Measurements from ENCODE around the gene CACNA1S.

DNA sequence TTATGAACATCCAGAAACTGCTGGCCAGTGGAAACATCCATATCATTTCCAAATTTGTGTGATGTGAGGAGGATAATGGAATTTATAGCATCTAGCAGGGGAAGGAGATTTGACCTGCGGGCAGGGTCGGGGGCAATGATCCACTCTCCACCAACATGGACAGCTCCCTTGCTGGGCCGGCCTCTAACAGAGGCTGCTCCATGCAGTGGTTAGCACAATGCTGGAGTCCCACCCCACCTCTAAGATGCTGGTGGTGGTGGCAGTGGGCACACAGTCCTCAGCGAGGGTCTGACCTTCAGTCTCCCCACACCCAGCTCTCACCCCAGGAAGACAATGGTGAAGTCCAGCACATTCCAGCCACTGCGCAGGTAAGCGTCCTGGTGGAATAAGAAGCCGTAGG lies 18.7 kb downstream of the CACNA1S start:
- TF ChIP-seq, protein P1, sequence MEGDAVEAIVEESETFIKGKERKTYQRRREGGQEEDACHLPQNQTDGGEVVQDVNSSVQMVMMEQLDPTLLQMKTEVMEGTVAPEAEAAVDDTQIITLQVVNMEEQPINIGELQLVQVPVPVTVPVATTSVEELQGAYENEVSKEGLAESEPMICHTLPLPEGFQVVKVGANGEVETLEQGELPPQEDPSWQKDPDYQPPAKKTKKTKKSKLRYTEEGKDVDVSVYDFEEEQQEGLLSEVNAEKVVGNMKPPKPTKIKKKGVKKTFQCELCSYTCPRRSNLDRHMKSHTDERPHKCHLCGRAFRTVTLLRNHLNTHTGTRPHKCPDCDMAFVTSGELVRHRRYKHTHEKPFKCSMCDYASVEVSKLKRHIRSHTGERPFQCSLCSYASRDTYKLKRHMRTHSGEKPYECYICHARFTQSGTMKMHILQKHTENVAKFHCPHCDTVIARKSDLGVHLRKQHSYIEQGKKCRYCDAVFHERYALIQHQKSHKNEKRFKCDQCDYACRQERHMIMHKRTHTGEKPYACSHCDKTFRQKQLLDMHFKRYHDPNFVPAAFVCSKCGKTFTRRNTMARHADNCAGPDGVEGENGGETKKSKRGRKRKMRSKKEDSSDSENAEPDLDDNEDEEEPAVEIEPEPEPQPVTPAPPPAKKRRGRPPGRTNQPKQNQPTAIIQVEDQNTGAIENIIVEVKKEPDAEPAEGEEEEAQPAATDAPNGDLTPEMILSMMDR (conservative IDR thresholded peaks at IDR 0.05; ENCODE audit: low read depth, low read length), result no peak
- no peak for TF ChIP-seq EZH2 (IDR thresholded peaks at IDR 0.05; ENCODE audit: borderline replicate concordance, low read depth, low read length, poor library complexity, severe bottlenecking)

All from A673 (cell line).